ENCODE measurements around the gene F10.

- TF ChIP-seq, protein P1, sequence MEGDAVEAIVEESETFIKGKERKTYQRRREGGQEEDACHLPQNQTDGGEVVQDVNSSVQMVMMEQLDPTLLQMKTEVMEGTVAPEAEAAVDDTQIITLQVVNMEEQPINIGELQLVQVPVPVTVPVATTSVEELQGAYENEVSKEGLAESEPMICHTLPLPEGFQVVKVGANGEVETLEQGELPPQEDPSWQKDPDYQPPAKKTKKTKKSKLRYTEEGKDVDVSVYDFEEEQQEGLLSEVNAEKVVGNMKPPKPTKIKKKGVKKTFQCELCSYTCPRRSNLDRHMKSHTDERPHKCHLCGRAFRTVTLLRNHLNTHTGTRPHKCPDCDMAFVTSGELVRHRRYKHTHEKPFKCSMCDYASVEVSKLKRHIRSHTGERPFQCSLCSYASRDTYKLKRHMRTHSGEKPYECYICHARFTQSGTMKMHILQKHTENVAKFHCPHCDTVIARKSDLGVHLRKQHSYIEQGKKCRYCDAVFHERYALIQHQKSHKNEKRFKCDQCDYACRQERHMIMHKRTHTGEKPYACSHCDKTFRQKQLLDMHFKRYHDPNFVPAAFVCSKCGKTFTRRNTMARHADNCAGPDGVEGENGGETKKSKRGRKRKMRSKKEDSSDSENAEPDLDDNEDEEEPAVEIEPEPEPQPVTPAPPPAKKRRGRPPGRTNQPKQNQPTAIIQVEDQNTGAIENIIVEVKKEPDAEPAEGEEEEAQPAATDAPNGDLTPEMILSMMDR (IDR thresholded peaks at IDR 0.05) = no peak
- no peak for TF ChIP-seq POLR2A (IDR thresholded peaks at IDR 0.05)
Measured at GRCh38 chr13:113091891-113092775, 30.5 kb upstream of the F10 start.

All from prostate gland (tissue), 2 donors.